NCI-H2029 (cell line): Measurements from ENCODE around the gene SIPA1L3.

Source experiments
- DNase-seq: peaks from one replicate; lab custom pipeline; 2025; lab: John Stamatoyannopoulos, UW

Gene SIPA1L3

GRCh38 chr19:38152461-38153379 is 245.7 kb downstream of the SIPA1L3 start:
- no peak for DNase-seq

GRCh38 chr19:38155453-38155852 is 248.4 kb downstream of the SIPA1L3 start:
- no peak for DNase-seq

- no peak for DNase-seq
Observed at GRCh38 chr19:38158730-38159129, 251.7 kb downstream of the SIPA1L3 start.

GRCh38 chr19:38162094-38162493 is 255.1 kb downstream of the SIPA1L3 start:
- no peak for DNase-seq

GRCh38 chr19:38162632-38163031 is 255.6 kb downstream of the SIPA1L3 start:
- no peak for DNase-seq

- no peak for DNase-seq
Observed at GRCh38 chr19:38163419-38164290, 256.6 kb downstream of the SIPA1L3 start.

GRCh38 chr19:38164526-38164925 is 257.5 kb downstream of the SIPA1L3 start:
- no peak for DNase-seq

- no peak for DNase-seq
Observed at GRCh38 chr19:38165335-38165734, 258.3 kb downstream of the SIPA1L3 start.

- no peak for DNase-seq
Observed at GRCh38 chr19:38168637-38169036, 261.6 kb downstream of the SIPA1L3 start.

- no peak for DNase-seq
Observed at GRCh38 chr19:38170334-38170733, 263.3 kb downstream of the SIPA1L3 start.

GRCh38 chr19:38172001-38172400 is 265.0 kb downstream of the SIPA1L3 start:
- DNase-seq: no peak

- DNase-seq: peak; percentile 99
Observed at GRCh38 chr19:38173291-38174041, 266.5 kb downstream of the SIPA1L3 start.

GRCh38 chr19:38175422-38175821 is 268.4 kb downstream of the SIPA1L3 start:
- no peak for DNase-seq

GRCh38 chr19:38180071-38180470 is 273.1 kb downstream of the SIPA1L3 start:
- no peak for DNase-seq

GRCh38 chr19:38182536-38183210 is 275.7 kb downstream of the SIPA1L3 start:
- no peak for DNase-seq

GRCh38 chr19:38183251-38183897 is 276.4 kb downstream of the SIPA1L3 start:
- DNase-seq: no peak

- no peak for DNase-seq
Observed at GRCh38 chr19:38184815-38185214, 277.8 kb downstream of the SIPA1L3 start.

GRCh38 chr19:38185562-38185961 is 278.6 kb downstream of the SIPA1L3 start:
- DNase-seq: no peak

GRCh38 chr19:38190061-38190460 is 283.1 kb downstream of the SIPA1L3 start:
- DNase-seq: no peak

- DNase-seq: peak; percentile 18
Observed at GRCh38 chr19:38190793-38191192, 283.8 kb downstream of the SIPA1L3 start.

- no peak for DNase-seq
Observed at GRCh38 chr19:38191747-38192146, 284.7 kb downstream of the SIPA1L3 start.
